HepG2 (cell line): ENCODE data around the gene KRT36. TPM values are rescaled to one million over a fixed set of nuclear protein-coding genes. Genes with fewer than 3 reads are reported as not detected.

Experiments
- ATAC-seq: fragments of 200-7000 bp; cut with Tn5 transposase; 3 replicates; pipeline ENCODE4 v1.9.1; 2020; ENCODE audit warnings: mild to moderate bottlenecking, moderate library complexity
- BruUV-seq: library from RNA; stranded (reverse); fragments of 400-500 nt; replicated peaks from 2 replicates; lab custom pipeline; 2021; lab: Mats Ljungman, UMichigan
- CTCF ChIA-PET: fragments of 300-600 bp; formaldehyde crosslinking; extraction: SDS; loops from one replicate; lab custom pipeline; 2021; ENCODE audit warnings: low total read pairs, inconsistent platforms, low intra/inter-chr PET ratio; lab: Yijun Ruan, JAX
- POLR2A ChIA-PET: fragments of 350-600 bp; sonication (Branson Sonifier 250); formaldehyde crosslinking; loops from one replicate; lab custom pipeline; 2020; ENCODE audit warnings: antibody characterized with exemption, inconsistent platforms; lab: Yijun Ruan, JAX
- DNase-seq: peaks from one replicate; pipeline ENCODE4 v3.0.0-alpha.2; 2015; ENCODE audit warnings: low spot score
- FAIRE-seq: peaks from 3 replicates; lab custom pipeline; 2011; peaks lifted over from hg19 to GRCh38; lab: Jason Lieb, UNC
- H2AFZ ChIP-seq: one replicate; pipeline ENCODE4 v1.6.1; 2011; ENCODE audit warnings: low read length, inconsistent platforms
- H3K27ac ChIP-seq: fragments of 300-600 bp; 3 replicates; pipeline ENCODE4 v1.8.0; 2011; ENCODE audit warnings: mixed run types, mild to moderate bottlenecking, mixed read lengths, low read length, inconsistent platforms; ENCODE audit not compliant: insufficient read depth; ENCODE audit errors: extremely low read length
- H3K27me3 ChIP-seq, 2 experiments: fragments of 200-600 bp in 1 of 2; 2 replicates in 1 of 2; 3 replicates in 1 of 2; pipeline versions ENCODE4 v1.6.0 to v1.8.0; 2011; ENCODE audit warnings: low read length in 2 of 2, mild to moderate bottlenecking in 2 of 2, moderate library complexity in 2 of 2, inconsistent platforms in 1 of 2; ENCODE audit not compliant: insufficient read depth in 2 of 2, control insufficient read depth in 1 of 2
- H3K36me3 ChIP-seq, 2 experiments: fragments of 200-600 bp in 1 of 2; replicated peaks in 1 of 2; 2 replicates in 1 of 2; 3 replicates in 1 of 2; pipeline versions ENCODE4 v1.5.1 to v1.8.0; 2011; ENCODE audit warnings: low read length in 2 of 2, inconsistent platforms in 1 of 2; ENCODE audit not compliant: insufficient read depth in 2 of 2, control insufficient read depth in 1 of 2
- H3K4me1 ChIP-seq: 2 replicates; pipeline ENCODE4 v1.5.1; 2012; ENCODE audit warnings: low read length, inconsistent platforms; ENCODE audit not compliant: insufficient read depth
- H3K4me2 ChIP-seq: 2 replicates; pipeline ENCODE4 v1.6.0; 2011; ENCODE audit warnings: low read depth, low read length, inconsistent platforms
- H3K4me3 ChIP-seq, 3 experiments: fragments of 200-600 bp in 1 of 3; sonication (generic), shearing (Covaris generic) in 1 of 3; replicated peaks in 1 of 3; 2 replicates each; pipeline ENCODE4 v1.5.1; 2011 to 2016; ENCODE audit warnings: low read length in 3 of 3, inconsistent platforms in 2 of 3, low read depth in 2 of 3, mild to moderate bottlenecking in 2 of 3, control low read depth in 1 of 3, mixed read lengths in 1 of 3; ENCODE audit not compliant: insufficient read depth in 1 of 3
- H3K79me2 ChIP-seq: one replicate; pipeline ENCODE4 v1.6.1; 2011; ENCODE audit warnings: low read length, inconsistent platforms; ENCODE audit not compliant: insufficient read depth
- H3K9ac ChIP-seq: 2 replicates; pipeline ENCODE4 v1.6.0; 2011; ENCODE audit warnings: mild to moderate bottlenecking, low read depth, low read length, inconsistent platforms; ENCODE audit not compliant: insufficient read depth
- H3K9me3 ChIP-seq: 2 replicates; pipeline ENCODE4 v1.5.1; 2012; ENCODE audit warnings: mild to moderate bottlenecking, low read length
- H4K20me1 ChIP-seq: 2 replicates; pipeline ENCODE4 v1.6.0; 2011; ENCODE audit warnings: inconsistent platforms, mild to moderate bottlenecking, low read length, moderate library complexity; ENCODE audit not compliant: insufficient read depth
- AGO1 ChIP-seq: fragments of 200-400 bp; formaldehyde crosslinking; IDR thresholded peaks from 2 replicates; pipeline ENCODE4 v1.6.1; 2017; ENCODE audit warnings: mild to moderate bottlenecking, low read depth, low read length, moderate library complexity; ENCODE audit not compliant: poor library complexity, severe bottlenecking
- ARNT ChIP-seq: fragments of 450-650 bp; IDR thresholded peaks from 2 replicates; pipeline ENCODE4 v1.6.1; 2017
- CTCF ChIP-seq: sonication (generic); formaldehyde crosslinking; IDR thresholded peaks from 2 replicates; pipeline ENCODE4 v1.5.0; 2020; ENCODE audit warnings: mild to moderate bottlenecking, missing genetic modification reagents, moderate library complexity
- FOXC1 ChIP-seq: sonication (generic); formaldehyde crosslinking; IDR thresholded peaks from 2 replicates; pipeline ENCODE4 v1.8.0; 2022; ENCODE audit warnings: mild to moderate bottlenecking, missing genetic modification reagents, borderline replicate concordance
- HIVEP1 ChIP-seq: sonication (generic); formaldehyde crosslinking; IDR thresholded peaks from 2 replicates; pipeline ENCODE4 v1.4.0; 2020; ENCODE audit warnings: mild to moderate bottlenecking, missing genetic modification reagents
- IKZF4 ChIP-seq: sonication (generic); formaldehyde crosslinking; IDR thresholded peaks from 2 replicates; pipeline ENCODE4 v1.5.1; 2020; ENCODE audit warnings: borderline replicate concordance, mild to moderate bottlenecking, low read depth, missing genetic modification reagents; ENCODE audit errors: not compliant biosample characterization
- KDM2A ChIP-seq: sonication (generic); formaldehyde crosslinking; IDR thresholded peaks from 2 replicates; pipeline ENCODE4 v1.4.0; 2020; ENCODE audit warnings: low read depth, missing genetic modification reagents, borderline replicate concordance
- KLF9 ChIP-seq: IDR thresholded peaks from 2 replicates; pipeline ENCODE4 v1.6.1; 2016; ENCODE audit warnings: low read depth
- MAFK ChIP-seq, 2 experiments: IDR thresholded peaks in 1 of 2; conservative IDR thresholded peaks in 1 of 2; 2 replicates each; pipeline ENCODE4 v1.6.1; 2011; ENCODE audit warnings: improper control_type of control experiment in 2 of 2, low read length in 2 of 2
- MYC ChIP-seq: sonication (generic); formaldehyde crosslinking; IDR thresholded peaks from 2 replicates; pipeline ENCODE4 v1.9.0; 2021; ENCODE audit warnings: missing genetic modification reagents, borderline replicate concordance
- NR0B2 ChIP-seq: sonication (generic); formaldehyde crosslinking; IDR thresholded peaks from 2 replicates; pipeline ENCODE4 v1.4.0; 2020; ENCODE audit warnings: mild to moderate bottlenecking, missing genetic modification reagents
- RAD21 ChIP-seq: fragments of 450-650 bp; formaldehyde crosslinking; IDR thresholded peaks from 2 replicates; pipeline ENCODE4 v1.5.0; 2020; ENCODE audit warnings: mild to moderate bottlenecking
- RAD51 ChIP-seq: fragments of 450-650 bp; IDR thresholded peaks from 2 replicates; pipeline ENCODE4 v1.6.1; 2016; ENCODE audit warnings: borderline replicate concordance
- STAG1 ChIP-seq: sonication (generic); formaldehyde crosslinking; IDR thresholded peaks from 2 replicates; pipeline ENCODE4 v1.4.0; 2020; ENCODE audit warnings: missing genetic modification reagents
- XRCC5 ChIP-seq: fragments of 200-400 bp; formaldehyde crosslinking; optimal IDR thresholded peaks from 2 replicates; pipeline ENCODE3; 2017; ENCODE audit warnings: mild to moderate bottlenecking, low read length
- ZFX ChIP-seq: sonication (generic); formaldehyde crosslinking; IDR thresholded peaks from 2 replicates; pipeline ENCODE4 v1.4.0; 2020; ENCODE audit warnings: mild to moderate bottlenecking, low read depth, missing genetic modification reagents, moderate library complexity
- ZNF160 ChIP-seq: sonication (generic); formaldehyde crosslinking; IDR thresholded peaks from 2 replicates; pipeline ENCODE4 v1.8.0; 2022; ENCODE audit warnings: mild to moderate bottlenecking, inconsistent platforms, missing genetic modification reagents
- ZNF451 ChIP-seq: sonication (generic); formaldehyde crosslinking; IDR thresholded peaks from 2 replicates; pipeline ENCODE4 v1.5.0; 2020; ENCODE audit warnings: mild to moderate bottlenecking, missing genetic modification reagents
- ZNF460 ChIP-seq: sonication (generic); formaldehyde crosslinking; IDR thresholded peaks from 2 replicates; pipeline ENCODE4 v1.5.1; 2020; ENCODE audit warnings: missing genetic modification reagents, mild to moderate bottlenecking, borderline replicate concordance
- ZNF747 ChIP-seq: sonication (generic); formaldehyde crosslinking; IDR thresholded peaks from 2 replicates; pipeline ENCODE4 v1.8.1; 2023; ENCODE audit warnings: missing genetic modification reagents, mild to moderate bottlenecking, borderline replicate concordance
- ZNF782 ChIP-seq: sonication (generic); formaldehyde crosslinking; IDR thresholded peaks from 2 replicates; pipeline ENCODE4 v1.4.0; 2020; ENCODE audit warnings: missing genetic modification reagents, mild to moderate bottlenecking, borderline replicate concordance
- WGBS: methylation state at CpG from one replicate; pipeline ENCODE4 v1.1.6; 2017; ENCODE audit warnings: low lambda C conversion rate; 5-methylcytosine and 5-hydroxymethylcytosine counted together
- in situ Hi-C: cut with HindIII; loops from 2 replicates; pipeline ENCODE4 v1.10.0; 2017; ENCODE audit warnings: low pct_unique_long_range_greater_than_20kb; ENCODE audit not compliant: extremely low pct_ligation_motif_present
- intact Hi-C: fragments of 100-400 bp; cut with micrococcal nuclease; formaldehyde crosslinking; loops from one replicate; pipeline ENCODE4 v1.10.0; 2022; ENCODE audit not compliant: unreplicated experiment
- polyA plus RNA-seq, 8 experiments: library from polyadenylated mRNA; depleted of rRNA in 3 of 8; stranded (reverse) in 7 of 8; unstranded in 1 of 8; fragments of >200 nt; fragmentation: Illumina TruSeq in 4 of 8; extraction: Trizol in 4 of 8; gene quantifications; 2 replicates each; pipeline versions ENCODE4 v1.2.1 to v1.2.3, GENCODE V29; 2011 to 2016; ENCODE audit warnings: low read depth in 4 of 8, missing spikeins in 1 of 8, mixed read lengths in 1 of 8; ENCODE audit not compliant: insufficient read depth in 1 of 8
- total RNA-seq, 5 experiments: library from RNA; depleted of rRNA; stranded (reverse); fragments of >200 nt; fragmentation: Illumina TruSeq; extraction: Trizol; gene quantifications; 2 replicates each; pipeline ENCODE4 v1.2.3, GENCODE V29; 2016; ENCODE audit warnings: low read depth in 1 of 5

KRT36 gene
- total and polyA plus RNA-seq, 2 of the 13 experiments (the other 11 are each of a cell fraction or from before 2014, with no cell fraction given): not detected

- CTCF ChIA-PET: interaction anchor here (0.9 to 3.9 kb wide), 8 partner anchors 10 to 630 kb away, joined by 3 to 39 read pairs (median 4); no protein-coding TSS in a partner anchor
- Histone ChIP-seq H4K20me1 (no peaks in the 10 kb centered on the region), H3K9ac (no peak overlapping the region), H3K9me3 (no peaks in the 10 kb centered on the region), H3K4me3 (no peak overlapping the region), H2AFZ (no peak overlapping the region), H3K4me1 (no peaks in the 10 kb centered on the region), H3K27me3 (peaks cover 1 to 45% of the 10 kb centered on the region in 2 experiments; a peak in 4 of 5 replicates), H3K4me2 (no peak overlapping the region), H3K27ac (no peak overlapping the region), H3K36me3 (no peaks in the 10 kb centered on the region), H3K79me2 (no peaks in the 10 kb centered on the region)
- FAIRE-seq (peak; percentile 86), ATAC-seq (peak; percentile 87), DNase-seq (peak; percentile 42)
- in situ Hi-C loops (loop anchor here (5.0 kb wide), 1 partner anchor 60 kb away; no protein-coding TSS in a partner anchor), intact Hi-C loops (no loop called here)
- BruUV-seq: no TSS peak
- 29% methylated on average over 23 of the region's 29 CpGs for WGBS
- POLR2A ChIA-PET: interaction anchor here (1.4 kb wide), 1 partner anchor 41 kb away, joined by 3 read pairs; the partner anchor contains the start of gene KRT19
- TF ChIP-seq ZNF782 (CRISPR knock-in tag): no peak
- no peak for TF ChIP-seq FOXC1 (CRISPR knock-in tag)
- no peak for TF ChIP-seq MAFK (conservative IDR thresholded peaks at IDR 0.05 in 1 of 2, IDR thresholded peaks at IDR 0.05 in 1 of 2; ENCODE audit: low read length in 2 of 2)
- TF ChIP-seq ARNT: no peak
- TF ChIP-seq RAD21: peak; percentile 78
- TF ChIP-seq ZNF451: 0 out of 2 replicates have a peak, but pooled peaks have one; percentile 34
- no peak for TF ChIP-seq ZNF460 (CRISPR knock-in tag)
- 0 out of 2 replicates have a peak, but pooled peaks have one; percentile 20 for TF ChIP-seq NR0B2 (CRISPR knock-in tag)
- no peak for TF ChIP-seq ZNF160 (CRISPR knock-in tag)
- peak; percentile 23 for TF ChIP-seq XRCC5
- 0 out of 2 replicates have a peak, but pooled peaks have one; percentile 37 for TF ChIP-seq HIVEP1
- no peak for TF ChIP-seq ZNF747 (CRISPR knock-in tag)
- TF ChIP-seq KLF9: no peak
- no peak for TF ChIP-seq RAD51
- peak; percentile 30 for TF ChIP-seq AGO1
- peak; percentile 43; the same call in 1 of the 2 replicates for TF ChIP-seq ZFX (CRISPR knock-in tag)
- TF ChIP-seq MYC (CRISPR knock-in tag): 0 out of 2 replicates have a peak, but pooled peaks have one; percentile 25
- peak; percentile 80 for TF ChIP-seq CTCF
- peak; percentile 78 for TF ChIP-seq STAG1
- peak; percentile 39; the same call in 1 of the 2 replicates for TF ChIP-seq KDM2A
- no peak for TF ChIP-seq IKZF4 (CRISPR knock-in tag)
These were observed 2.7 kb downstream of the KRT36 start for GRCh38 chr17:41486809-41487530.
